H1 (cell line): ENCODE measurements around the gene NEURL1B. TPM values are rescaled to one million over a fixed set of nuclear protein-coding genes. Genes with fewer than 3 reads are reported as not detected.

Source experiments
- CTCF ChIA-PET: fragments of 300-600 bp; sonication (Branson Sonifier 250); formaldehyde crosslinking; loops from one replicate; lab custom pipeline; 2021; ENCODE audit not compliant: partially characterized antibody; lab: Charles Lee
- POLR2A ChIA-PET: fragments of 300-600 bp; sonication (Branson Sonifier 250); formaldehyde crosslinking; loops from one replicate; lab custom pipeline; 2021; ENCODE audit warnings: inconsistent platforms; ENCODE audit not compliant: partially characterized antibody; lab: Charles Lee
- DNase-seq, 2 experiments: peaks; one replicate each; pipeline versions ENCODE4 v3.0.0 to v3.0.0-alpha.2; 2010 to 2022; ENCODE audit warnings: low spot score in 2 of 2, low read depth in 1 of 2, mixed read lengths in 1 of 2
- FAIRE-seq: peaks from 2 replicates; lab custom pipeline; 2011; peaks lifted over from hg19 to GRCh38; lab: Jason Lieb, UNC
- H2AFZ ChIP-seq: 2 replicates; pipeline ENCODE4 v1.8.1; 2012; ENCODE audit warnings: low read length, inconsistent platforms
- H2AK5ac ChIP-seq: 2 replicates; pipeline ENCODE4 v1.6.1; 2013; ENCODE audit warnings: low read depth, low read length
- H2BK120ac ChIP-seq: replicated peaks from 2 replicates; pipeline ENCODE3; 2013; ENCODE audit warnings: low read depth, low read length, inconsistent platforms
- H2BK12ac ChIP-seq: 2 replicates; pipeline ENCODE4 v1.6.1; 2013; ENCODE audit warnings: low read depth, low read length
- H2BK15ac ChIP-seq: 2 replicates; pipeline ENCODE4 v1.6.1; 2013; ENCODE audit warnings: low read length
- H2BK20ac ChIP-seq: 2 replicates; pipeline ENCODE4 v1.6.1; 2013; ENCODE audit warnings: low read length
- H2BK5ac ChIP-seq: 2 replicates; pipeline ENCODE4 v1.6.1; 2013; ENCODE audit warnings: low read depth, low read length
- H3K14ac ChIP-seq: 2 replicates; pipeline ENCODE4 v1.6.1; 2013; ENCODE audit warnings: inconsistent platforms; ENCODE audit not compliant: insufficient read length
- H3K18ac ChIP-seq: 2 replicates; pipeline ENCODE4 v1.6.1; 2013; ENCODE audit warnings: low read length; ENCODE audit errors: extremely low read depth
- H3K23ac ChIP-seq: 2 replicates; pipeline ENCODE4 v1.6.1; 2013; ENCODE audit warnings: inconsistent platforms; ENCODE audit not compliant: insufficient read length
- H3K23me2 ChIP-seq: 2 replicates; pipeline ENCODE4 v1.6.1; 2013; ENCODE audit warnings: low read depth, low read length
- H3K27ac ChIP-seq: 2 replicates; pipeline ENCODE4 v1.6.1; 2011; ENCODE audit warnings: low read depth, low read length, inconsistent platforms
- H3K27me3 ChIP-seq, 4 experiments: replicated peaks in 1 of 4; 1 replicate in 1 of 4; 2 replicates in 3 of 4; pipeline versions ENCODE4 v1.6.1 to v1.8.1; 2011 to 2013; ENCODE audit warnings: low read length in 3 of 4, mild to moderate bottlenecking in 3 of 4, inconsistent platforms in 2 of 4, mixed read lengths in 2 of 4, moderate library complexity in 1 of 4; ENCODE audit not compliant: control insufficient read depth in 3 of 4, insufficient read depth in 3 of 4; ENCODE audit errors: extremely low read depth in 1 of 4
- H3K36me3 ChIP-seq, 4 experiments: 2 replicates each; pipeline versions ENCODE4 v1.6.1 to v1.8.1; 2011 to 2013; ENCODE audit warnings: mild to moderate bottlenecking in 4 of 4, low read length in 3 of 4, moderate library complexity in 2 of 4, control low read depth in 1 of 4, inconsistent platforms in 1 of 4; ENCODE audit not compliant: insufficient read depth in 4 of 4, control insufficient read depth in 2 of 4
- H3K4ac ChIP-seq: replicated peaks from 2 replicates; pipeline ENCODE3; 2013; ENCODE audit warnings: low read length, low read depth, mixed read lengths, inconsistent platforms; ENCODE audit not compliant: insufficient read length
- H3K4me1 ChIP-seq, 4 experiments: replicated peaks in 1 of 4; 1 replicate in 1 of 4; 2 replicates in 3 of 4; pipeline versions ENCODE4 v1.6.1 to v1.8.1; 2011 to 2013; ENCODE audit warnings: low read length in 3 of 4, inconsistent platforms in 2 of 4, mixed read lengths in 1 of 4; ENCODE audit not compliant: insufficient read depth in 4 of 4, control insufficient read depth in 3 of 4
- H3K4me2 ChIP-seq, 2 experiments: 2 replicates each; pipeline versions ENCODE4 v1.6.1 to v1.8.1; 2011 to 2013; ENCODE audit warnings: low read depth in 2 of 2, low read length in 2 of 2, control low read depth in 1 of 2, inconsistent platforms in 1 of 2, mild to moderate bottlenecking in 1 of 2; ENCODE audit not compliant: insufficient read depth in 1 of 2
- H3K4me3 ChIP-seq, 4 experiments: fragments of 200-600, 300-600 bp in 1 of 4; sonication (generic), shearing (Covaris generic), sonication (Bioruptor Twin) in 1 of 4; 2 replicates each; pipeline versions ENCODE4 v1.5.1 to v1.8.1; 2011 to 2016; ENCODE audit warnings: low read length in 4 of 4, low read depth in 3 of 4, control low read depth in 2 of 4, inconsistent platforms in 2 of 4, mild to moderate bottlenecking in 2 of 4, mixed read lengths in 1 of 4, moderate library complexity in 1 of 4; ENCODE audit not compliant: insufficient read depth in 2 of 4; ENCODE audit errors: extremely low read depth in 1 of 4
- H3K56ac ChIP-seq: replicated peaks from 2 replicates; pipeline ENCODE3; 2013; ENCODE audit warnings: low read depth, mild to moderate bottlenecking, mixed read lengths, low read length, inconsistent platforms; ENCODE audit not compliant: insufficient read length
- H3K79me1 ChIP-seq: 2 replicates; pipeline ENCODE4 v1.6.1; 2013; ENCODE audit warnings: low read depth, low read length, control low read depth
- H3K79me2 ChIP-seq, 2 experiments: 2 replicates each; pipeline versions ENCODE4 v1.6.1 to v1.8.1; 2012 to 2013; ENCODE audit warnings: low read length in 2 of 2, mild to moderate bottlenecking in 2 of 2, inconsistent platforms in 1 of 2; ENCODE audit not compliant: insufficient read depth in 2 of 2, control insufficient read depth in 1 of 2
- H3K9ac ChIP-seq, 4 experiments: replicated peaks in 1 of 4; 1 replicate in 1 of 4; 2 replicates in 3 of 4; pipeline versions ENCODE4 v1.6.1 to v1.8.1; 2011 to 2013; ENCODE audit warnings: low read depth in 3 of 4, low read length in 3 of 4, control low read depth in 2 of 4, mild to moderate bottlenecking in 2 of 4, moderate library complexity in 2 of 4, inconsistent platforms in 1 of 4; ENCODE audit errors: extremely low read depth in 1 of 4
- H3K9me3 ChIP-seq, 2 experiments: 2 replicates each; pipeline versions ENCODE4 v1.6.1 to v1.8.1; 2012 to 2013; ENCODE audit warnings: mild to moderate bottlenecking in 2 of 2, moderate library complexity in 2 of 2, control low read depth in 1 of 2, inconsistent platforms in 1 of 2, low read depth in 1 of 2, low read length in 1 of 2, mixed read lengths in 1 of 2; ENCODE audit not compliant: insufficient read depth in 2 of 2
- H4K20me1 ChIP-seq, 2 experiments: replicated peaks in 1 of 2; 2 replicates each; pipeline versions ENCODE3 to v1.8.1; 2011 to 2013; ENCODE audit warnings: inconsistent platforms in 2 of 2, low read length in 2 of 2, mild to moderate bottlenecking in 1 of 2; ENCODE audit not compliant: insufficient read depth in 2 of 2, control insufficient read depth in 1 of 2
- H4K5ac ChIP-seq: 2 replicates; pipeline ENCODE4 v1.6.1; 2013; ENCODE audit warnings: low read length, low read depth, mixed read lengths, inconsistent platforms; ENCODE audit not compliant: insufficient read length
- H4K8ac ChIP-seq: 2 replicates; pipeline ENCODE4 v1.8.0; 2013; ENCODE audit warnings: mild to moderate bottlenecking, moderate library complexity, low read length, inconsistent platforms; ENCODE audit not compliant: insufficient read depth; ENCODE audit errors: extremely low read depth
- H4K91ac ChIP-seq: replicated peaks from 2 replicates; pipeline ENCODE3; 2013; ENCODE audit warnings: low read length, mixed read lengths, inconsistent platforms; ENCODE audit not compliant: insufficient read length
- BACH1 ChIP-seq: IDR thresholded peaks from 2 replicates; pipeline ENCODE4 v1.6.1; 2012; ENCODE audit warnings: low read length, improper control_type of control experiment
- FOSL1 ChIP-seq: IDR thresholded peaks from 2 replicates; pipeline ENCODE4 v1.6.1; 2011; ENCODE audit warnings: mild to moderate bottlenecking, low read depth, low read length, moderate library complexity; ENCODE audit not compliant: insufficient read depth
- KDM4A ChIP-seq: IDR thresholded peaks from one replicate; pipeline ENCODE4 v1.7.1; 2012; ENCODE audit warnings: low read depth, mild to moderate bottlenecking, moderate library complexity, low read length, inconsistent platforms; ENCODE audit not compliant: severe bottlenecking
- WGBS, 2 experiments: shearing (Covaris generic) in 1 of 2; methylation state at CpG; one replicate each; pipeline versions ENCODE4 v1.1.6 to v1.1.7; 2013 to 2015; ENCODE audit warnings: low lambda C conversion rate in 2 of 2, mixed read lengths in 2 of 2, inconsistent platforms in 1 of 2, low coverage in 1 of 2, missing lambda C conversion rate in 1 of 2; ENCODE audit not compliant: insufficient replicate concordance in 2 of 2, insufficient coverage in 1 of 2, insufficient read length in 1 of 2; ENCODE audit errors: extremely low coverage in 1 of 2, missing lambda C conversion rate in 1 of 2; 5-methylcytosine and 5-hydroxymethylcytosine counted together
- polyA plus RNA-seq, 7 experiments: library from polyadenylated mRNA; depleted of rRNA in 3 of 7; stranded (reverse) in 5 of 7; unstranded in 2 of 7; fragments of >200 nt in 5 of 7; fragments of 200-250 nt in 2 of 7; gene quantifications; 1 replicate in 5 of 7; 2 replicates in 1 of 7; 4 replicates in 1 of 7; pipeline versions ENCODE4 v1.2.1 to v1.2.3, GENCODE V29; 2011 to 2013; ENCODE audit warnings: missing spikeins in 2 of 7, mixed read lengths in 2 of 7
- total RNA-seq: library from RNA; stranded (reverse); fragmentation: NEBNext Ultra II Directional; extraction: Animal tissue kit (Norgen Biotek cat#: 25700); gene quantifications from 2 replicates; pipeline ENCODE4 v1.2.1, GENCODE V29; 2021

NEURL1B gene
- total and polyA plus RNA-seq, 2 of the 8 experiments (the other 6 are each of a cell fraction or from before 2014, with no cell fraction given) = 3.3 to 6.1 TPM

- Histone ChIP-seq H4K91ac (no peak overlapping the region), H3K27ac (no peak overlapping the region), H2BK120ac (no peak overlapping the region), H4K8ac (no peak overlapping the region), H3K23ac (no peak overlapping the region), H3K4me1 (peaks cover 0 to 12% (median 4%) of the 10 kb centered on the region in 4 experiments; a peak in 4 of 7 replicates), H3K79me1 (no peaks in the 10 kb centered on the region), H3K4me2 (no peak overlapping the region; a peak in 1 of 4 replicates), H2BK5ac (no peak overlapping the region), H3K79me2 (no peaks in the 10 kb centered on the region), H3K18ac (0 out of 2 replicates have a peak overlapping the region, but pooled peaks have one; percentile 53), H2AK5ac (no peak overlapping the region), H4K20me1 (no peaks in the 10 kb centered on the region), H3K4me3 (no peak overlapping the region), H3K56ac (no peak overlapping the region), H2BK20ac (peak overlapping the region; percentile 21; the same call in 1 of the 2 replicates), H4K5ac (no peak overlapping the region), H3K9me3 (no peaks in the 10 kb centered on the region), H2BK15ac (no peak overlapping the region), H3K9ac (no peak overlapping the region), H3K36me3 (no peaks in the 10 kb centered on the region), H3K27me3 (no peaks in the 10 kb centered on the region; a peak in 1 of 7 replicates), H2AFZ (no peak overlapping the region), H3K23me2 (no peaks in the 10 kb centered on the region; the same call in 1 of the 2 replicates), H3K4ac (no peak overlapping the region), H2BK12ac (no peak overlapping the region), H3K14ac (no peak overlapping the region)
- TF ChIP-seq KDM4A (no peak), FOSL1 (no peak), BACH1 (no peak)
- ChIA-PET POLR2A (no interaction called here), CTCF (interaction anchor here (0.8 to 2.7 kb wide), 9 partner anchors 11 to 127 kb away, joined by 3 to 10 read pairs (median 4); no protein-coding TSS in a partner anchor)
- FAIRE-seq (no peak), DNase-seq (no peak)
- WGBS, 2 experiments = 76% methylated on average over 4 of the region's 4 CpGs; no CpG with 5 or more reads in 1 of the 2 experiments
These were observed 34.8 kb upstream of the NEURL1B start for GRCh38 chr5:172606156-172606785.
